BJ (cell line): ENCODE data around the gene DHODH. TPM values are rescaled to one million over a fixed set of nuclear protein-coding genes. Genes with fewer than 3 reads are reported as not detected.
A peak's percentile ranks its signal among the peaks of the same experiment; 100 is the strongest.

Experiments
- CTCF ChIA-PET: fragments of 350-600 bp; formaldehyde crosslinking; extraction: SDS; loops from one replicate; lab custom pipeline; 2021; ENCODE audit warnings: antibody characterized with exemption, inconsistent platforms; lab: Yijun Ruan, JAX
- POLR2A ChIA-PET: fragments of 300-600 bp; sonication (Branson Sonifier 250); formaldehyde crosslinking; extraction: SDS; loops from one replicate; lab custom pipeline; 2021; ENCODE audit warnings: antibody characterized with exemption; lab: Charles Lee
- DNase-seq: peaks from one replicate; pipeline ENCODE4 v3.0.0-alpha.2; 2011; ENCODE audit warnings: low read depth
- H3K27me3 ChIP-seq: 2 replicates; pipeline ENCODE4 v1.6.0; 2011; ENCODE audit warnings: low read length; ENCODE audit not compliant: control insufficient read depth, insufficient read depth
- H3K36me3 ChIP-seq: 2 replicates; pipeline ENCODE4 v1.5.1; 2011; ENCODE audit warnings: low read length; ENCODE audit not compliant: control insufficient read depth, insufficient read depth
- H3K4me3 ChIP-seq: 2 replicates; pipeline ENCODE4 v1.5.1; 2011; ENCODE audit warnings: low read depth, mild to moderate bottlenecking, control low read depth, low read length
- polyA plus RNA-seq: library from polyadenylated mRNA; depleted of rRNA; stranded (reverse); fragments of >200 nt; gene quantifications from 2 replicates; pipeline ENCODE4 v1.2.3, GENCODE V29; 2011
- TF ChIP-seq, protein P1 (sequence below): IDR thresholded peaks from 2 replicates; pipeline ENCODE4 v1.5.1; 2011; ENCODE audit warnings: low read depth, mild to moderate bottlenecking, control low read depth, inconsistent platforms, low read length, moderate library complexity; ENCODE audit not compliant: insufficient read depth

Gene DHODH
- polyA plus RNA-seq, 1 experiment: 2.7 TPM

DNA sequence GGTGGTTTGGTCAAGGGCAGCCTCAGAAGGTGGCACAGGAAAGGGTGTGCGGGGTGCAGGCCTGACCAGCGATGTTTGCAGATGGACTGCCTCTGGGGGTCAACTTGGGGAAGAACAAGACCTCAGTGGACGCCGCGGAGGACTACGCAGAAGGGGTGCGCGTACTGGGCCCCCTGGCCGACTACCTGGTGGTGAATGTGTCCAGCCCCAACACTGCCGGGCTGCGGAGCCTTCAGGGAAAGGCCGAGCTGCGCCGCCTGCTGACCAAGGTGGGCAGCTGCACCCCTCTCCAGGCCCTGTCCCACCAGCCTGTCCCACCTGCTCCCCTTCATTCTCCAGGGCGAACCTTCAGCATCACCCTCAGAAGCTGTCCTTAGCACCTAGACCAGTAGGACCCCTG is 12.5 kb downstream of the DHODH start:
- ChIA-PET POLR2A (no interaction called here), CTCF (interaction anchor here (0.8 kb wide), 1 partner anchor 15 kb away, joined by 4 read pairs; no protein-coding TSS in a partner anchor)
- Histone ChIP-seq H3K4me3 (no peak overlapping the region), H3K27me3 (no peaks in the 10 kb centered on the region), H3K36me3 (peaks cover 5% of the 10 kb centered on the region; the same call in 1 of the 2 replicates)
- TF ChIP-seq, protein P1, sequence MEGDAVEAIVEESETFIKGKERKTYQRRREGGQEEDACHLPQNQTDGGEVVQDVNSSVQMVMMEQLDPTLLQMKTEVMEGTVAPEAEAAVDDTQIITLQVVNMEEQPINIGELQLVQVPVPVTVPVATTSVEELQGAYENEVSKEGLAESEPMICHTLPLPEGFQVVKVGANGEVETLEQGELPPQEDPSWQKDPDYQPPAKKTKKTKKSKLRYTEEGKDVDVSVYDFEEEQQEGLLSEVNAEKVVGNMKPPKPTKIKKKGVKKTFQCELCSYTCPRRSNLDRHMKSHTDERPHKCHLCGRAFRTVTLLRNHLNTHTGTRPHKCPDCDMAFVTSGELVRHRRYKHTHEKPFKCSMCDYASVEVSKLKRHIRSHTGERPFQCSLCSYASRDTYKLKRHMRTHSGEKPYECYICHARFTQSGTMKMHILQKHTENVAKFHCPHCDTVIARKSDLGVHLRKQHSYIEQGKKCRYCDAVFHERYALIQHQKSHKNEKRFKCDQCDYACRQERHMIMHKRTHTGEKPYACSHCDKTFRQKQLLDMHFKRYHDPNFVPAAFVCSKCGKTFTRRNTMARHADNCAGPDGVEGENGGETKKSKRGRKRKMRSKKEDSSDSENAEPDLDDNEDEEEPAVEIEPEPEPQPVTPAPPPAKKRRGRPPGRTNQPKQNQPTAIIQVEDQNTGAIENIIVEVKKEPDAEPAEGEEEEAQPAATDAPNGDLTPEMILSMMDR: peak; percentile 46
- no peak for DNase-seq

DNA sequence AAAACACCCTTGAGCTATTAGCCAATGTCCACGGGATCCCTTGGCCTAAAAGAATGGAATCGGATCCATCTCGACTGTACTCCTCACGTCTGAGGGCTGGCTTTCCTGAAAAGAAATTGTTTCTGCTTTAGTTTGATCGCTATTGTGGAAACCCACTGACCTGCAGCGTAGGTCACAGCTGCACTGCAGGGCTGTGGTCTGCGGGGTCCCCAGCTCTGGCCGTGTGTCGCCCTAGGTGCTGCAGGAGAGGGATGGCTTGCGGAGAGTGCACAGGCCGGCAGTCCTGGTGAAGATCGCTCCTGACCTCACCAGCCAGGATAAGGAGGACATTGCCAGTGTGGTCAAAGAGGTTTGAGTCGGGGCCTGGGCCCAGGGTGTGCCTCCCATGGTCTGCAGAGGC is 13.6 kb downstream of the DHODH start:
- TF ChIP-seq, protein P1: no peak
- H3K27me3 ChIP-seq: no peaks in the 10 kb centered on the region
- DNase-seq: no peak
- CTCF ChIA-PET: no interaction called here
- POLR2A ChIA-PET: no interaction called here
- H3K4me3 ChIP-seq: no peak overlapping the region
- H3K36me3 ChIP-seq: peaks cover 5% of the 10 kb centered on the region; the same call in 1 of the 2 replicates

DNA sequence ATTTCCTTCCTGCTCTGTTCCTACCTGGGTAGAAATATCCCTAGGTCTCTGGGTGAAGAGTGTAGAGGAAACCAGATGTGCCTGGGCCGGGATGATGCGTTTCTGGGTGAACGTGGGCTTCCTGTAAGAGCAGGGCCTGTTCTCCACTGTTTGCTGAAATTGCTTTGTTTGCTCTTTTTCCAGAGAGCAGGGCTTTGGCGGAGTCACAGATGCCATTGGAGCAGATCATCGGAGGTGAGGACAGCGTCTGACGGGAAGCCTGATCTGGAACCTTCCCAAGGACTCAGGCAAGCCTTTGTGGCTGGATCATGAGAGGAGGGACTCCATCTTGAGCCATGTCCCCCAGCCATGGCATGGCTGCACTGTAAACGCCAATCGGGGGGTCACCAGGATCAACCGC is 15.4 kb downstream of the DHODH start:
- TF ChIP-seq, protein P1: no peak
- DNase-seq: no peak
- Histone ChIP-seq H3K27me3 (no peaks in the 10 kb centered on the region), H3K4me3 (no peak overlapping the region), H3K36me3 (peaks cover 3% of the 10 kb centered on the region; the same call in 1 of the 2 replicates)
- POLR2A ChIA-PET: no interaction called here
- CTCF ChIA-PET: no interaction called here

DNA sequence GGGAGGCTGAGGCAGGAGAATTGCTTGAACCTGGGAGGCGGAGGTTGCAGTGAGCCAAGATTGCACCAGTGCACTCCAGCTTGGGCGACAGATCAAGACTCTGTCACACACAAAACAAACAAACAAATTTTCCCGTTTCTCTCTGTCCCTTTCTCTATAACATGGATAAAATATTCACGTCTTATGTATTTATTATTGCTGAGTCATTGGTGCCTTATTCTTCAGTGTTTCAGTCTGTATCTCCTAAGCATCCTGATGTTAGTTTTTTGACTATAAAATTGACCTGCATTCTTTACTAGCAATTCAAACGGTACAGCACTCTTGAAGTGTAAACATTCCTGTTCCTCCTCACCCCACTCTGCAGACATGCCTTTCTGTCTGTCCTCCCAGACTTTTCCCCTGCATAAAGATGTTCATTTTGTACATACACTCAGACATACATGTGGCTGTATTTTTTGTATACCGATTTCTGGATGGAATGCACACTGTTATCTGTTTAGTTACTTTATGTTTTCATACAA is 16.4 kb downstream of the DHODH start:
- TF ChIP-seq, protein P1: no peak
- H3K36me3 ChIP-seq: peaks cover 3% of the 10 kb centered on the region; the same call in 1 of the 2 replicates
- no peaks in the 10 kb centered on the region for H3K27me3 ChIP-seq
- ChIA-PET POLR2A (no interaction called here), CTCF (no interaction called here)
- H3K4me3 ChIP-seq: no peak overlapping the region
- no peak for DNase-seq

DNA sequence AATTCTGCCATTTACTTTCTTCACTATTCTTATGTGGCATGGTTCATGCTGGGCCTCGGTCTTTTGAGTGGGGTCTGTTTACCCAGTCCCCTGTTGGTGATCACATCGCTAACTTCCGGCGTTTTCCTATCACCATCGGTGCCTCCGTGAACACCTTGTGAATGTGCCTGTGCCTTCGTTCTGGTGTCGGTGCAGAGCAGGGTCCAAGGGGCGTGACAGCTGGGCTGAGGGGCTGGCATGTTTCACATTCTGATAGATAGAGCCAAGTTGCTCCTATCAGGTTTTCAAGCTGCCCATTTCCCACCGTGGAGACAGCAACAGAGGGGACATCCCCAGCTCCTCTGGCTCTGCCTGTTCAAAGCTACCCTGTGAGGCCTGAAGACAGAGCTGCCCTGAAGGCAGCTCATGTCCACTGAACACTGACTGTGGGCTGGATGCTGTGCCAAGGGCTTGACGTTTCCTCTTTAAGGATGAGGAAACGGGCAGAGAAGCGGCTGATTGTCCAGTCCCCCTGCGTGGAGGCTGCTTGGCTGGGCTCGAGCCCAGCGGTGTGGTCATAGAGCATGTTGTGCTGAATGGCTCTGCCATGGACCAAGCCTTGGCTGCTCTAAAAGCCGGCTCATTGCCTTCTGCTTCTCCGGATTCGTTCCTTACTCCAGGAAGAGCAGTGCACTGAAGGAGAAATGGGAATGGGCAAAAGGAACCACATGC is 17.0 kb downstream of the DHODH start:
- H3K27me3 ChIP-seq: no peaks in the 10 kb centered on the region
- H3K4me3 ChIP-seq: no peak overlapping the region
- TF ChIP-seq, protein P1: no peak
- POLR2A ChIA-PET: no interaction called here
- peaks cover 3% of the 10 kb centered on the region; the same call in 1 of the 2 replicates for H3K36me3 ChIP-seq
- DNase-seq: no peak
- CTCF ChIA-PET: no interaction called here
